CD8-positive, alpha-beta memory T cell (primary cell): ENCODE results near the gene RGS14. TPM values are rescaled to one million over a fixed set of nuclear protein-coding genes. Genes with fewer than 3 reads are reported as not detected.

ENCODE experiments used
- CTCF ChIA-PET: fragments of 350-600 bp; sonication (Branson Sonifier 250); formaldehyde crosslinking; loops from one replicate; lab custom pipeline; 2021; ENCODE audit warnings: antibody characterized with exemption; lab: Charles Lee
- POLR2A ChIA-PET: fragments of 350-600 bp; sonication (Branson Sonifier 250); formaldehyde crosslinking; loops from one replicate; lab custom pipeline; 2021; ENCODE audit warnings: antibody characterized with exemption; lab: Charles Lee
- DNase-seq, 5 donors: peaks; one replicate each; pipeline versions ENCODE4 v3.0.0 to v3.0.0-alpha.2; 2020 to 2022; ENCODE audit warnings: mixed read lengths in 1 of 5
- H3K27ac ChIP-seq: one replicate; pipeline ENCODE4 v1.7.0; 2013; ENCODE audit warnings: low read depth, mild to moderate bottlenecking, low read length, moderate library complexity
- H3K27me3 ChIP-seq: 2 replicates; pipeline ENCODE4 v1.7.0; 2013; ENCODE audit warnings: low read length, mild to moderate bottlenecking; ENCODE audit not compliant: insufficient read depth, poor library complexity, severe bottlenecking
- H3K36me3 ChIP-seq: 2 replicates; pipeline ENCODE4 v1.7.0; 2013; ENCODE audit warnings: mild to moderate bottlenecking, low read length, moderate library complexity; ENCODE audit not compliant: insufficient read depth
- H3K4me1 ChIP-seq: 2 replicates; pipeline ENCODE4 v1.7.0; 2013; ENCODE audit warnings: mild to moderate bottlenecking, low read length, moderate library complexity; ENCODE audit not compliant: insufficient read depth
- H3K4me3 ChIP-seq: 2 replicates; pipeline ENCODE4 v1.7.0; 2013; ENCODE audit warnings: mild to moderate bottlenecking, low read length
- H3K9me3 ChIP-seq: 2 replicates; pipeline ENCODE4 v1.7.0; 2013; ENCODE audit warnings: mild to moderate bottlenecking, low read length
- H3K27ac Mint-ChIP-seq, 8 donors: one replicate each; pipeline ENCODE4 v1.8.0; 2020 to 2021; ENCODE audit warnings: mixed read lengths in 8 of 8, mild to moderate bottlenecking in 6 of 8, inconsistent platforms in 3 of 8, moderate library complexity in 3 of 8
- H3K27me3 Mint-ChIP-seq, 2 donors: one replicate each; pipeline ENCODE4 v1.8.0; 2020 to 2021; ENCODE audit warnings: mixed read lengths in 2 of 2, mild to moderate bottlenecking in 1 of 2, moderate library complexity in 1 of 2
- H3K36me3 Mint-ChIP-seq, 3 donors: one replicate each; pipeline ENCODE4 v1.8.0; 2020 to 2021; ENCODE audit warnings: mixed read lengths in 3 of 3, inconsistent platforms in 1 of 3, mild to moderate bottlenecking in 1 of 3
- H3K4me1 Mint-ChIP-seq, 3 donors: one replicate each; pipeline ENCODE4 v1.8.0; 2020 to 2021; ENCODE audit warnings: mixed read lengths in 3 of 3, inconsistent platforms in 1 of 3, mild to moderate bottlenecking in 1 of 3
- H3K4me3 Mint-ChIP-seq, 7 donors: one replicate each; pipeline ENCODE4 v1.8.0; 2020 to 2021; ENCODE audit warnings: mixed read lengths in 7 of 7, mild to moderate bottlenecking in 6 of 7, moderate library complexity in 4 of 7, inconsistent platforms in 2 of 7
- H3K9me3 Mint-ChIP-seq, 5 donors: one replicate each; pipeline ENCODE4 v1.8.0; 2020 to 2022; ENCODE audit warnings: mixed read lengths in 5 of 5, mild to moderate bottlenecking in 3 of 5, moderate library complexity in 2 of 5, inconsistent platforms in 1 of 5
- polyA plus RNA-seq: library from polyadenylated mRNA; unstranded; fragments of 300-500 nt; fragmentation: Illumina TruSeq; gene quantifications from one replicate; pipeline ENCODE4 v1.2.3, GENCODE V29; 2021
- total RNA-seq, 2 experiments: library from RNA; stranded (reverse); gene quantifications; one replicate each; pipeline ENCODE4 v1.2.3, GENCODE V29; 2021

The RGS14 gene
- total and polyA plus RNA-seq, 3 experiments from 2014 or later, result 60.5 to 83.5 (median 61.9) TPM

DNA sequence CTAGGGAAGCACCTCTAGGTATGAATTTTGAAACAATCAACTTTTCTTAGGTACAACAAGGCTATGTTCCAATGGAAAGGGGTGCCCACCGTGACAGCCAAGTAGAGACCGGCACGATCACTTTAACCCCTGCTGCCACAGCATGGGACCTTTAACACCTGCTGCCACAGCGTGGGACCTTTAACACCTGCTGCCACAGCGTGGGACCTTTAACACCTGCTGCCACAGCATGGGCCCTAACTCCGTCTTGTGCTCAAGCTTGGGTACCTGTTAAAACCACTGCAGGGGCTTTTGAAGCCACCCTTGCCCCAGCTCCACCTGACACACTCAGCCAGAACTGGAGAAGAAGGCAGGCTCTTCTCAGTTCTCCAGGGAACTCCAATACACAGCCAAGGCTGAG, 27.8 kb upstream of the RGS14 start:
- CTCF ChIA-PET, result no interaction called here
- no peak overlapping the region for H3K4me3 ChIP-seq
- no peak for DNase-seq
- no peaks in the 10 kb centered on the region for H3K27me3 Mint-ChIP-seq
- H3K27ac ChIP-seq, result no peak overlapping the region
- POLR2A ChIA-PET, result no interaction called here
- H3K27ac Mint-ChIP-seq, result peak overlapping the region in 2 of 8 donors; percentile 78 to 84
- no peaks in the 10 kb centered on the region for H3K27me3 ChIP-seq
- H3K4me1 Mint-ChIP-seq, result peaks cover 12 to 22% (median 17%) of the 10 kb centered on the region in 3 donors
- H3K4me1 ChIP-seq, result peaks cover 7% of the 10 kb centered on the region
- H3K4me3 Mint-ChIP-seq, result peak overlapping the region in 1 of 7 donors; percentile 30
- H3K9me3 Mint-ChIP-seq, result no peaks in the 10 kb centered on the region
- H3K36me3 ChIP-seq, result peaks cover 30% of the 10 kb centered on the region
- H3K36me3 Mint-ChIP-seq, result peaks cover 4 to 63% (median 17%) of the 10 kb centered on the region in 3 donors
- H3K9me3 ChIP-seq, result no peaks in the 10 kb centered on the region

DNA sequence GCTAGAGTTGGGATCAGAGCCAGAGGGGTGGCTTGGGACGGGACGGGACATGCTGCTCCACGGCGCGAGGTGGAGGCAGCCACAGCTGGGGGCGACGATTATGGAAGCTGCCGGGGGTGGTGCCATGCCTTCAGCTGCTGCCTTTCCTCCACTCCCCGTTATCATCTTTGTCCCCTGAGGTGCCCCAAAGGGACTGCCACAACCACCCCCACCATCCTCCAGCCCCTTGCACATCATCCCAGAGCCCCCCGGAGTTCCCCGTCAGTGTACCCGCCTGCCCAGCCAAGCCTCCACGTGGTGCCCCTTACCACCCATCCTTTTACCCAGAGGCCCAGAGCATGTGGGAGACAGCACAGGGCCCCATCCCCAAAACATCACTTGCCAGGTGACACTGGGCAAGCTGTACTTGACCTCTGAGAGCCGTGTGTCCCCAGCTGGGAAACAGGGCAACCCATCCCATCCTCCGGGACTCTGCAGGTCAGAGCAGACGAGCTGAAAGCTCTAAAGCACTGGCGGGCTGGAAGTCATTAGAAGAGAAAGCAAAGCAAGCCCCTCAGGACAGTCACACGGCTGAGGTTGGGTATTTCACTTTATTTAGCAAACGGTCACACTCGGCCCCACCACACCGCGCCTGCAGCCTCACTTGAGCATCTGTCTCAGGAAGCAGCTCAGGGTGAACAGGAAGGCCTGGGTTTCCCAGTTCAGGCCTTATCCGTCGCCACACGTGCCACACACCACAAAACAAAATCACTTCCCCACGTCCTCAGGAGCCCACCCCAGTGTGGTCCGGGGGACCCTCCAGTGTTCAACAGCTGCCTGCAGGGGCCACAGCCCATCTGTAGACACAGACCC, 26.5 kb upstream of the RGS14 start:
- H3K9me3 ChIP-seq, result no peaks in the 10 kb centered on the region
- Mint-ChIP-seq H3K9me3 (no peaks in the 10 kb centered on the region), H3K4me1 (peaks cover 12 to 23% (median 17%) of the 10 kb centered on the region in 3 donors), H3K36me3 (peaks cover 4 to 73% (median 22%) of the 10 kb centered on the region in 3 donors), H3K4me3 (peak overlapping the region in 1 of 7 donors; percentile 5), H3K27ac (peak overlapping the region in 4 of 8 donors; percentile 54 to 79 (median 74)), H3K27me3 (no peaks in the 10 kb centered on the region)
- H3K27me3 ChIP-seq, result no peaks in the 10 kb centered on the region
- H3K4me1 ChIP-seq, result peaks cover 7% of the 10 kb centered on the region
- CTCF ChIA-PET, result no interaction called here
- H3K27ac ChIP-seq, result no peak overlapping the region
- POLR2A ChIA-PET, result no interaction called here
- no peak overlapping the region for H3K4me3 ChIP-seq
- no peak for DNase-seq
- peaks cover 43% of the 10 kb centered on the region for H3K36me3 ChIP-seq

DNA sequence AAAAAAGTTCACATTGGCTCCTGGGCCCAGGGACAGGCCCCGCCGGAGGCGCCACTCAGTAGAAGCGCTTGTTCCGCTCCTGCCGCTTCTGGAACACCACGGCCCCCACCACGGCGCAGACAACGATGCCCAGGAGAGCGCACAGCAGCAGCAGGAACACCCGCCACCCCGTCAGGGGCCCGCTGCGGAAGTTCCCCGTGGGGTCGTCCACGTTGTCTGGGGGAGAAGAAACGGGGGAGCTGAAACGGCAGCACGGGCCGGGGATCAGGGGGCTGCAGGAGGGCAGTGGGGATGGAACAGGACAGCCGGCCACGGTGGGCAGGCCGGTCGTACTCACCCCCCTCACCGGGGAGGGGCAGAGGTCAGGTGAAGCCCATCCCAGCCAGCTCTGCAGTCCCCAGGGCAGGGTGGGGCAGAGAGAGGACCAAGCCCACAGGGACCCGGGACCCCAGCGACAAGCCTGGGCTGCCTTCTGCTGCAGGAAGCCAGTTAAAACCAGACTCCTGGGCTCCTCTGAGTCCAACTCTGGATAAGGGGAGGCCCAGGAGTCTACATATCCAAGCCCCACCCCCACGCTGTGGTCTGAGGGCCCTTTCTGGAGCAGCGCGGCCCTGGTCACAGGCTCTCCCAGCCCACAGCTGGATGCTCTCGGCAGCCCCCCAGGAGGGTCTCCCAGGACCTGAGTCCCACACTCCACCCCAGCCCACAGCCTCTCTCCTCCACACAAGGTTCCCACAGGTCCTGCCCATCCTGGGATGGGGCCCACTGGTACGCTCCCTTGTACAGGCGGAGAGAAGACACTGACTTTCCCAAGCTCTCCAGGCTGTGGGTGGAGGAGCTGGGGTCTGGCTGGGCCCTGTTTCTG, 25.5 kb upstream of the RGS14 start:
- Histone ChIP-seq H3K36me3 (peaks cover 54% of the 10 kb centered on the region), H3K9me3 (no peaks in the 10 kb centered on the region), H3K4me1 (peaks cover 7% of the 10 kb centered on the region), H3K4me3 (no peak overlapping the region), H3K27ac (no peak overlapping the region), H3K27me3 (no peaks in the 10 kb centered on the region)
- H3K9me3 Mint-ChIP-seq, result no peaks in the 10 kb centered on the region
- ChIA-PET POLR2A (no interaction called here), CTCF (interaction anchor here (1.6 to 2.5 kb wide), 2 partner anchors 38 to 72 kb away, joined by 6 to 7 read pairs; no protein-coding TSS in a partner anchor)
- H3K36me3 Mint-ChIP-seq, result peaks cover 4 to 83% (median 25%) of the 10 kb centered on the region in 3 donors
- H3K27ac Mint-ChIP-seq, result peak overlapping the region in 2 of 8 donors; percentile 65 to 79
- H3K4me3 Mint-ChIP-seq, result no peak overlapping the region
- H3K27me3 Mint-ChIP-seq, result no peaks in the 10 kb centered on the region
- peaks cover 12 to 25% (median 17%) of the 10 kb centered on the region in 3 donors for H3K4me1 Mint-ChIP-seq
- DNase-seq, result no peak

DNA sequence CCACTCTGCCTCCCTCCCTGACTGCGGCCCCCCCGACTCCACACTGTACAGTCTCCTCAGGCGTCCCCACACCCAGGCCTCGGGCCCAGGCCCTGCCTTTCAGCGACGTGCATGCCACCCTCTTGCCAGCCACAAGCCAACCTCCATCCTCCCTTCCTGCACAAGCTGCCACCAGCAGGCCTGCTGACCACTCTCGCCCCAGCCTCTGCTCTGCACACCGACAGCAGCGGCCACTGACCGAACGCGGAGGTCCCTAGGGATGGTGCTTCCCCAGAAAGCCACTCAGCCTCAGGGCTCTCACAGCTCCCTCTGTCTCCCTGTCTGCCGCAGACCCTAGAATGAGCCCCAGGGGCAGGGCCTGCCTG, 24.8 kb upstream of the RGS14 start:
- H3K4me3 ChIP-seq, result no peak overlapping the region
- H3K27ac ChIP-seq, result no peak overlapping the region
- Mint-ChIP-seq H3K36me3 (peaks cover 4 to 83% (median 25%) of the 10 kb centered on the region in 3 donors), H3K27me3 (no peaks in the 10 kb centered on the region), H3K9me3 (no peaks in the 10 kb centered on the region), H3K27ac (peak overlapping the region in 4 of 8 donors; percentile 51 to 78 (median 61)), H3K4me3 (no peak overlapping the region), H3K4me1 (peaks cover 6 to 20% (median 11%) of the 10 kb centered on the region in 3 donors)
- DNase-seq, result no peak
- CTCF ChIA-PET, result interaction anchor here (1.2 to 2.5 kb wide), 3 partner anchors 12 to 71 kb away, joined by 3 to 7 read pairs (median 6); no protein-coding TSS in a partner anchor
- H3K27me3 ChIP-seq, result no peaks in the 10 kb centered on the region
- peaks cover 7% of the 10 kb centered on the region for H3K4me1 ChIP-seq
- POLR2A ChIA-PET, result no interaction called here
- H3K9me3 ChIP-seq, result no peaks in the 10 kb centered on the region
- peaks cover 60% of the 10 kb centered on the region for H3K36me3 ChIP-seq

DNA sequence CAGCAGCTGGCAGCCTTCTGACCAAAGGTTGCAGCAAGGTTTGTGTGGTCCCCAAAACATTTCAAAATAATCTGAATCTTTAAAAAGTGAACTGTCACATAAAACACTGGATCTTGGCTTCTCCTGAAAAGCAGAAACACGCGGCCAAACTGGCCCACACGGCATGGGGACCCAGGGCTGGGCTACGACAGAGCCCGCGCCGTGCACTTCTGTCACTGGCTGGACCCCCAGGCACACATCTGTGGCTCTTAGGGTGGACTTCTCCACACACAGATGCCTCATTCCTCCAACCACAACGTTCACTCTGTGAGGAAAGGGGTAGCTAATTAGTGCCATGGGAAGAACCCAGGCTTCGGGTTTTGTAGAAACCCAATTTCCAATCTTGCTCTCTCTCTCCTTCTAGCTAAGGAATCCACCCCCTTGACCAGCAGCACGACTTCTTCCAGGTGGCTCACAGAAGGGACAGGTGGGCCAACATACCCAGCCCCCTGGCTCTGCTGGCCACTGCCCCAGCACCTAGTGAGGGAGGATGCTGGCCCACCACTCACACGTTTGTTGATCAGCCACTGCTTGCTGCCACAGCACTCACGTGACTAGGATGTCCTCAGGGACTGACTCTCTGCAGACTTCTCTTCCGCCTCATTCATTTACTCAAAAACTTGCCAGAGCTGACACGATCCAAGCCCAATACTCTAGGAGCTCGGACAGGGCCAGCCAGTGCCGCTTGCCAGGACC, 24.1 kb upstream of the RGS14 start:
- Histone ChIP-seq H3K27me3 (no peaks in the 10 kb centered on the region), H3K4me3 (no peak overlapping the region), H3K36me3 (peaks cover 67% of the 10 kb centered on the region), H3K9me3 (no peaks in the 10 kb centered on the region), H3K27ac (no peak overlapping the region), H3K4me1 (peaks cover 1% of the 10 kb centered on the region)
- ChIA-PET POLR2A (no interaction called here), CTCF (interaction anchor here (1.2 to 2.5 kb wide), 3 partner anchors 13 to 70 kb away, joined by 3 to 7 read pairs (median 6); no protein-coding TSS in a partner anchor)
- Mint-ChIP-seq H3K27ac (peak overlapping the region in 2 of 8 donors; percentile 50 to 54), H3K9me3 (no peaks in the 10 kb centered on the region), H3K4me3 (no peak overlapping the region), H3K27me3 (no peaks in the 10 kb centered on the region), H3K36me3 (peaks cover 4 to 88% (median 25%) of the 10 kb centered on the region in 3 donors), H3K4me1 (peaks cover 6 to 20% (median 6%) of the 10 kb centered on the region in 3 donors)
- no peak for DNase-seq

DNA sequence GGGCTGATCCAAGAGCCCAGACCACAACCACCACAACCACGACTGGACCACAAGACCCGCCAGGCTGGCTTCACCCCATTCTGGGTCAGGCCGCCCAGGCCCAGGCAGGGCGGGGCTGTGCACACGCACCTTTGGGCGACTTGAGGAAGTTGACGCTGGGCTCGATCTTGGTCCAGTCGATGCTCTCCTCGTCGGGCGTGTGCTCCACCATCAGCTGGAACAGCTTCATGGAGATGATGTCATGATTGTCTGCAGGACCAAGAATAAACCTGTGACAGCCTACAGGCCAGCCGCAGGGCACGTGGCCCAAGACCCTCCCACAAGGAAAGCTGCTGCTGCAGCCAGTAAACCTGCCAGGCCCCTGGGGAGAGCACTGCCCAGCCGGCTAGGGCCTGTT, 23.6 kb upstream of the RGS14 start:
- Histone ChIP-seq H3K27ac (no peak overlapping the region), H3K27me3 (no peaks in the 10 kb centered on the region), H3K4me3 (no peak overlapping the region), H3K9me3 (no peaks in the 10 kb centered on the region), H3K36me3 (peaks cover 72% of the 10 kb centered on the region), H3K4me1 (peaks cover 5% of the 10 kb centered on the region)
- Mint-ChIP-seq H3K4me3 (no peak overlapping the region), H3K27ac (peak overlapping the region in 1 of 8 donors; percentile 21), H3K27me3 (no peaks in the 10 kb centered on the region), H3K4me1 (peaks cover 5 to 21% (median 11%) of the 10 kb centered on the region in 3 donors), H3K36me3 (peaks cover 4 to 91% (median 25%) of the 10 kb centered on the region in 3 donors), H3K9me3 (no peaks in the 10 kb centered on the region)
- CTCF ChIA-PET, result interaction anchor here (1.2 to 2.5 kb wide), 3 partner anchors 13 to 70 kb away, joined by 3 to 7 read pairs (median 6); no protein-coding TSS in a partner anchor
- no peak for DNase-seq
- POLR2A ChIA-PET, result no interaction called here
